ENCODE data around the gene NPDC1. TPM values are rescaled to one million over a fixed set of nuclear protein-coding genes. Genes with fewer than 3 reads are reported as not detected.
A peak's percentile ranks its signal among the peaks of the same experiment; 100 is the strongest.
"Not testable (repeated sequence)": the region's sequence is repeated elsewhere in the genome, so short reads cannot be mapped to it uniquely, and the experiment has no call there.

NPDC1 gene
- total RNA-seq, 4 donors from 2014 or later = 11.3 to 22.3 (median 19.0) TPM

GRCh38 chr9:137034039-137034708 lies 11.8 kb downstream of the NPDC1 start:
- no peak for ATAC-seq
- peak overlapping the region in 1 of 4 donors; percentile 12 for H3K4me3 ChIP-seq
- intact Hi-C loops (cut with DNase I; ENCODE audit: low total_unique reads) = no loop called here
- H3K9me3 ChIP-seq = no peaks in the 10 kb centered on the region
- no peaks in the 10 kb centered on the region for H3K36me3 ChIP-seq
- TF ChIP-seq CTCF (IDR thresholded peaks at IDR 0.05 in 4 of 5, conservative IDR thresholded peaks at IDR 0.05 in 1 of 5) = no peak
- TF ChIP-seq POLR2A (IDR thresholded peaks at IDR 0.05) = no peak
- DNase-seq = no peak
- in situ Hi-C loops (cut with MboI; ENCODE audit: low sequenced_read_pairs in 4 of 4) = loop anchor here in 3 of 4 donors (5.0 to 10.0 kb wide), 3 partner anchors 89 to 249 kb away; partner anchors contain the start of genes C8G (in 1 of the 3) and FBXW5 (in 1 of the 3)
- peaks cover 2 to 5% of the 10 kb centered on the region in 2 donors for H3K4me1 ChIP-seq
- H3K27me3 ChIP-seq = peaks cover 0 to 6% (median 0%) of the 10 kb centered on the region in 3 donors
- H3K27ac ChIP-seq = no peak overlapping the region

GRCh38 chr9:137033481-137033880 lies 12.5 kb downstream of the NPDC1 start:
- H3K27ac ChIP-seq; H3K27me3 ChIP-seq; ATAC-seq; DNase-seq; intact Hi-C loops (cut with DNase I; ENCODE audit: low total_unique reads); H3K36me3 ChIP-seq; H3K9me3 ChIP-seq: not testable (repeated sequence)
- Histone ChIP-seq H3K4me3 (peak overlapping the region in 1 of 4 donors; percentile 12), H3K4me1 (peaks cover 9 to 12% of the 10 kb centered on the region in 2 donors)
- in situ Hi-C loops (cut with MboI; ENCODE audit: low sequenced_read_pairs in 4 of 4) = loop anchor here in 3 of 4 donors (5.0 to 10.0 kb wide), 3 partner anchors 89 to 249 kb away; partner anchors contain the start of genes C8G (in 1 of the 3) and FBXW5 (in 1 of the 3)

- in situ Hi-C loops (cut with MboI; ENCODE audit: low sequenced_read_pairs in 4 of 4) (loop anchor here in 3 of 4 donors (5.0 to 10.0 kb wide), 3 partner anchors 88 to 248 kb away; partner anchors contain the start of genes C8G (in 1 of the 3) and FBXW5 (in 1 of the 3)), intact Hi-C loops (cut with DNase I; ENCODE audit: low total_unique reads) (no loop called here)
- Histone ChIP-seq H3K36me3 (no peaks in the 10 kb centered on the region), H3K27ac (no peak overlapping the region), H3K4me3 (peak overlapping the region in 1 of 4 donors; percentile 12), H3K4me1 (peaks cover 11 to 13% of the 10 kb centered on the region in 2 donors), H3K27me3 (peaks cover 0 to 6% (median 0%) of the 10 kb centered on the region in 3 donors), H3K9me3 (no peaks in the 10 kb centered on the region)
- ATAC-seq (no peak), DNase-seq (peak; percentile 35 to 53)
- TF ChIP-seq CTCF (IDR thresholded peaks at IDR 0.05 in 4 of 5, conservative IDR thresholded peaks at IDR 0.05 in 1 of 5) = no peak
- no peak for TF ChIP-seq POLR2A (IDR thresholded peaks at IDR 0.05)
Measured at GRCh38 chr9:137032858-137033257, 13.1 kb downstream of the NPDC1 start.

- Histone ChIP-seq H3K36me3 (no peaks in the 10 kb centered on the region), H3K27ac (no peak within 1 kb of the TSS), H3K4me3 (no peak within 1 kb of the TSS), H3K27me3 (peaks cover 0 to 6% (median 0%) of the 10 kb centered on the region in 3 donors), H3K9me3 (no peaks in the 10 kb centered on the region), H3K4me1 (peaks cover 16 to 17% of the 10 kb centered on the region in 2 donors)
- ATAC-seq (no peak), DNase-seq (no peak)
- in situ Hi-C loops (cut with MboI; ENCODE audit: low sequenced_read_pairs in 4 of 4) (loop anchor here in 3 of 4 donors (5.0 to 10.0 kb wide), 3 partner anchors 87 to 247 kb away; partner anchors contain the start of genes C8G (in 1 of the 3) and FBXW5 (in 1 of the 3)), intact Hi-C loops (cut with DNase I; ENCODE audit: low total_unique reads) (no loop called here)
- TF ChIP-seq POLR2A (IDR thresholded peaks at IDR 0.05) = no peak
- TF ChIP-seq CTCF (IDR thresholded peaks at IDR 0.05 in 4 of 5, conservative IDR thresholded peaks at IDR 0.05 in 1 of 5) = no peak
Measured at GRCh38 chr9:137031904-137032640, 13.9 kb downstream of the NPDC1 start, which contains the start of gene FUT7. TSS of gene FUT7 (minus strand) at chr9:137032088. CDS start at chr9:137031991, 97 bp downstream.
